GM21619 (cell line): ENCODE results near the gene PPFIA1.

Experiments used
- ATAC-seq: cut with Tn5 transposase; IDR thresholded peaks from one replicate; pipeline ENCODE4 v1.9.1; 2021; ENCODE audit not compliant: unreplicated experiment

Gene PPFIA1

DNA sequence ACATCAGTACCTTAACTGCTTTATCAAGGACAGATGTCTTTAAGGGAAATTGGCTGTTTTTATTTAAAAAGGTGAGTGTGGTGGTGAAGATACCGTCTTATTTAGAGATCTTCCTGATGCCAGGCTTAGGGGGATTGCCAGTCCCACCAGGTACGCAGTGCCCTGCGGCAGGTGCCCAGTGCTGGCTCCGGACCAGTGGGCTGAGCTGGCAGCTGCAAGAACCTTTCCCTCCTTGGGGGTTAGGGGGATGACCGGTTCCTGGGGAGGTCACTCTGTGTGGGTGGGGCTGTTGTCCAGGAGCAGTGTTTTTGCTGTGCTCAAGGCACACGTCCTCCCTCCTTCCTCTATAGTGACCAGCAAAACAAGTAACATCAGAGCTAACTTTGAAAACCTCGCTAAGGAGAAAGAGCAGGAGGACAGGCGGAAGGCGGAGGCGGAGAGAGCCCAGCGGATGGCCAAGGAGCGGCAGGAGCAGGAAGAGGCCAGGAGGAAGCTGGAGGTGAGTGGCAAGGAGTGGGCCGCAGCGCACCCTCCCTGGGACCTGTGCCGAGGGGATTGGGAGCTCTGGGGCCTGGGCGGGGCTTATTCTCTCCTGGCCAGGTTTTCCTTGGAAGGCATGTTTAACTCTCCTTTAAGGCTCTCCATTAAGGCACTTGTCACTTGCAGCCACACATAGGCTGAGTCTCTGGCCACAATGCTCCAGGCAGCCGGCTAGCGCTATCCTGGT lies 158.4 kb downstream of the PPFIA1 start:
- ATAC-seq = no peak

DNA sequence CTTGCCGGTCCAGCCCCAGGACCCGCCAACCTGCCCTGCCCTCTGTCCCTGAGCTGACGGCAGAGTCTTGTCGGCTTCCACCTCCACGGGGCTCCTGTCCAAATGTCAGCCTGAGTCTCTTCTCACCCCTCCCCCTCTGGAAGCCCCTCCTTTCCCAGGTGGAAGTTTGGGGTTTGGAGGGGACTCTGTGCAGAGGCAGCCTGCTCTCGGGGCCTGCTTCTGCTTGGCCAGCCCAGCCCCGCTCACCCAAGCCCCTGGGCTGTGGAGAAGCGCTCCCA lies 158.9 kb downstream of the PPFIA1 start:
- ATAC-seq = no peak

DNA sequence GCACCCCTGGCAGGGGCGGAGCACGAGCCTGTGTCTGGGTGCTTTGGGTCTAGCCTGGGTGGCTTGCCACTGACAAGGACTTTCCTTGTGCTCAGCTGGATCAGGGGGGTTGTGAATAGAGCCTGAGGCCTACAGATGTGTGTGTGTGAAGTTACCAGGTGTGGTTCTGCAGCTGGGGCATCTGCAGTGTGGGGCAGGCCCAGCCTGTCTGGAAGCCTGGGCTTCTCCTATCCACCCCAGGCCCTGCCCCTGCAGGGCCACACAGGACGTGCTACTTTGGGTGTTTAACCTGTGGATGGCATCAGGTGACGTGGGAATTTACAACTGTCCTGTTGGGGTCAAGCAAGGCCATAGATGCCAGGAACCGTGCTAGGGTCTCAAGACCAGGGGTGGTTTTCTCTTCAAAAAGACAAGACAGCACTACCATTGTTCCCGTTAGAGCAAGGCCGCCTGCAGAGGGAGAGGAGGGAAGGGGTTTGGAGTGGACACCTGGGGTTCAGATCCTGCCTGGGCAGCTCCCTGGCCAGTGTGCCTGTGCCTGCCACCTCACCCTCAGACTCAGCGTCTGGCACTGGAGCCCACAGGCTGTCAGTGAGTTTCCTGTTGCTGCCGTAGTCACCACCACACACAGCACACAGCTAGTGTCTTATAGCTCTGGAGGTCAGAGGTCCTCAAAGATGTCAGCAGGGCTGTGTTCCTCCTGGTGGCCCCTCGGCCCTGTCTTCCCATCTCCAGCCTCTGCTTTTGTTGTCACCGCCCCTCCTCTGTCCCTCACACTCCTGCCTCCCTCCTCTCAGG lies 159.4 kb downstream of the PPFIA1 start:
- no peak for ATAC-seq

DNA sequence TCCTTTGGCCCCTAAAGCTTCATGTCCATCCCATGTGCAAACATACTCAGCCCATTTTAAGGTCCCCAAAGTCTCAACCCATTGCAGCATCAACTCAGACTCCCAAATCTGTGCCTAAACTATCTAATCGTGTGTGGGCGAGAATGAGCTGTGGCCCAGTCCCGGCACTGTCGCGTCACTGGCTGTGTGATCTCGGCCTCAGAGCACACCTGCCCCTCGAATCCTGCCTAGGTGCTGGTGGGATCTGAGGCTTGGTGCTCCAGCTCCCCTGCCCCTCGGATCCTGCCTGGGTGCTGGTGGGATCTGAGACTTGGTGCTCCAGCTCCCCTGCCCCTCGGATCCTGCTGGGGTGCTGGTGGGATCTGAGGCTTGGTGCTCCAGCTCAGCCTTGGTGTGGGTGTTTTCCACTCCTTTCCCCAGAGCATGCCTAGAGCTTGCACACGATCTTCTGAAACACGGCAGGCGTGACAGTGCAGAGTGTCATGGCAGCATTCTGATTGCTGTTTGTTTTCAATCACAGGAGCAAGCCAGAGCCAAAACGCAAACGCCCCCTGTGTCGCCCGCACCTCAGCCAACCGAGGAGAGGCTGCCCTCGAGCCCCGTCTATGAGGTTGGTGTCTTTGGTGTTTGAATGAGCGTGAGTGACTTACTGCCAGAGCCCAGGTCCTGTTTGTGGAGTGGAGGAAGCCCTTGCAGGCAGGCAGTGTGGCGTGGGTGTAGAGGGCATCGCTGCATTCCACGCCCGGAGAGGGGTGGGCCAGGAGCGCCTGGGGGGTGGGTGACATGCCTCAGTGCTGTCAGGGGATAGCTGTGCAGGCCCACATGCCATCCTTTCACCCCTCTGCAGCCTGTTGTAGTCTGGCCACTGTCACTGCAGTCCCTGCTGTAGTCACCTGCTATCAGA lies 160.4 kb downstream of the PPFIA1 start:
- ATAC-seq = no peak

DNA sequence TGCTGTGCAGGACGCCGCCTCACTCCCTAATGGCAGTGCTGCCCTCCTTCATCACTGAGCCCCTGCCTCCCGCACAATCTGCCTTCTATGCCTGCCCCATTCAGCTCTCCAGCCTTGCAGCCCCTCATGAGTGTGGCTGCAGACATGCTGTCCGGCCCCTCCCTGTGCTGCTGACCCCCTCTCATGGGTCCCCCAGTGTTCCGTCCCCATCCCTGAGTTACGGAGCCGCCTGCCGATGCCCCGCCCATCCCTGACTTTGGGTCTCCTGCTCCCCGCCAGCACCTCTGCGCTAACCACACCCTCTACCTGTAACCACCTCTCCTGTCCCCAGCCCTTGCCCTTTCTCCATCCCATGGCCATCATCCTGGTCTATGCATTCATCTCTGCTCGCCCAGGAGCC lies 161.1 kb downstream of the PPFIA1 start:
- no peak for ATAC-seq

DNA sequence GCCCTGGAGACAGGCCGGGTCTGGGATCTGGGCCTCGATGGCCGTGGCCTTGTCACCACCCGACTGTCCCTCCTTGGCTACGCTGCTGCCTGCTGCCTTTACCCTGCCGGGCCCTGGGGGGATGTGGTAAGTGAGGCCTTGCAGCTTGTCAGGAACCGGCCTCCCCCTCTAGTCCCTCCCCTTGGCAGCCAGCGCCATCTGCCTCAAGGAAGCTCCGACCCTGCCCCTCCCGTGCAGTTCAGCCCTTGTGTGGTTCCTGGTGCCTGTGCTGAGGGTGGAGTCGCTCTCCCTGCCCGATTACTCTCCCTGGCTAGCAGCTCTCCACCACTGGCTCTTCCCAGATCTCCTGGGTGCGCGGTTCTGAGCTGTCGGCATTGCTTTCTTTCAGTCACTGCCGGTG lies 161.6 kb downstream of the PPFIA1 start:
- ATAC-seq = no peak

DNA sequence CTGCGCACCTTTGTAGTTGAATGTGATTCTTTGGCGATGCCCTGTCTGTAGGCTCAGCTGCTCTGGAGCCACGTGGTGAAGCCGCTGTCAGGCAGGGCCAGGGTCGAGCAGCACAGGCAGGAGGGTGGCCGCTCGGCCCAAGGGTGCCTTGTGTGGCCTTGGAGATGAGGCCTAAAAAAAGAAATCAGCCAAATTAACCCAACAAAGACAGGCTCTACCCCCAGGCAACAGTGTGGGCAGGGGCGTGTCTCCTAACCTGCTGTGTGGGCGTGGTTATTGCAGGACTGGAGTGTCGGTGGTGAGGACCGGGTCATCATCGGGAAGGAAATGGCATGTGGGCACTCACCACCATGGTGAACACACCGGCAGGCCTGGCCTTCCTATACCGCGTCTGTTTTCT lies 162.1 kb downstream of the PPFIA1 start:
- ATAC-seq = no peak

DNA sequence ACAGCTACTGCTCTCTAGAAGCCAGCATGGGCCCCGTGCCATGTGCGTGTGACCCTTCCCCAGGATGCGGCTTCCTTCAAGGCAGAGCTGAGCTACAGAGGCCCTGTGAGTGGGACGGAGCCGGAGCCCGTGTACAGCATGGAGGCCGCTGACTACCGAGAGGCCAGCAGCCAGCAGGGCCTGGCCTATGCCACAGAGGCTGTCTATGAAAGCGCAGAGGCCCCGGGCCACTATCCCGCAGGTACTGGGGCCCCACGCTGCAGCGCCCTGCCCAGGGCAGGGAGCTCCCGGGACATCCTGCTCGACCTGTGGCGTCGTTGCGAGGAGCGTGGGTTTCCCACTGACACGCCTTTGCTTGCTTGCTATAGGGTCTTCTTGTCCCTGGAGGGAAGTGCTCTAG lies 162.5 kb downstream of the PPFIA1 start:
- no peak for ATAC-seq

DNA sequence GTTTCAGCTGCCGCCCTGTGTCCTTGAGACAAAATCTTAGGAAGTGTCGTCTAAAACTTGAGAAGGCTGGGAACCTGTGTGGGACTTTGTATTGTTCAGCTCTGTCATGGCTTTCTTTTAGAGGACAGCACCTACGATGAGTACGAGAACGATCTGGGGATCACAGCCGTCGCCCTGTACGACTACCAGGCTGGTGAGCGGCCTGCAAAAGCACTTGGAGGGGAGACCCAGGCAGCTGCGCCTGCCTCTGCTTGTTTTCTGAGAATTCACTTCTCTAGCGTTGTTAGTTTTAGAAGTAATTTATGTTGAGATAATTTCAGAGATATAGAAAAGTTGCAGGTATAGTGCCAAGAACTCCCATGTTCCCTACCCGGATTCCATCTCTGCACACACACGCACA lies 163.0 kb downstream of the PPFIA1 start:
- no peak for ATAC-seq
